GM06990 (cell line): ENCODE data around the gene CPNE9.

Experiments
- DNase-seq: peaks from one replicate; pipeline ENCODE4 v3.0.0-alpha.2; 2011; ENCODE audit not compliant: insufficient read length; ENCODE audit errors: extremely low read depth
- H3K27me3 ChIP-seq: replicated peaks from 2 replicates; pipeline ENCODE4 v1.6.0; 2011; ENCODE audit warnings: low read length; ENCODE audit not compliant: control insufficient read depth, insufficient read depth
- H3K36me3 ChIP-seq: 2 replicates; pipeline ENCODE4 v1.5.1; 2011; ENCODE audit warnings: low read length; ENCODE audit not compliant: control insufficient read depth, insufficient read depth
- H3K4me3 ChIP-seq: replicated peaks from 2 replicates; pipeline ENCODE4 v1.5.1; 2011; ENCODE audit warnings: low read depth, mild to moderate bottlenecking, control low read depth, low read length
- CTCF ChIP-seq: IDR thresholded peaks from 2 replicates; pipeline ENCODE4 v1.5.1; 2011; ENCODE audit warnings: low read length, control low read depth, mild to moderate bottlenecking, inconsistent platforms; ENCODE audit not compliant: insufficient read depth, poor library complexity, severe bottlenecking

The CPNE9 gene

GRCh38 chr3:9688961-9689360, 14.7 kb upstream of the CPNE9 start:
- TF ChIP-seq CTCF, result no peak
- peaks cover 64% of the 10 kb centered on the region for H3K36me3 ChIP-seq
- no peak for DNase-seq
- H3K4me3 ChIP-seq, result no peak overlapping the region
- H3K27me3 ChIP-seq, result no peaks in the 10 kb centered on the region

GRCh38 chr3:9689757-9690156, 13.9 kb upstream of the CPNE9 start:
- no peak overlapping the region for H3K4me3 ChIP-seq
- no peak for TF ChIP-seq CTCF
- no peaks in the 10 kb centered on the region for H3K27me3 ChIP-seq
- peaks cover 62% of the 10 kb centered on the region for H3K36me3 ChIP-seq
- DNase-seq, result no peak

- no peak for TF ChIP-seq CTCF
- Histone ChIP-seq H3K36me3 (peaks cover 62% of the 10 kb centered on the region), H3K27me3 (no peaks in the 10 kb centered on the region), H3K4me3 (no peak overlapping the region)
- peak; percentile 71 for DNase-seq
Observed at GRCh38 chr3:9690451-9691450, 12.9 kb upstream of the CPNE9 start.

- peaks cover 59% of the 10 kb centered on the region for H3K36me3 ChIP-seq
- no peak for TF ChIP-seq CTCF
- no peak for DNase-seq
- H3K27me3 ChIP-seq, result no peaks in the 10 kb centered on the region
- no peak overlapping the region for H3K4me3 ChIP-seq
Observed at GRCh38 chr3:9691636-9692035, 12.0 kb upstream of the CPNE9 start.

GRCh38 chr3:9692416-9692815, 11.2 kb upstream of the CPNE9 start:
- no peak for TF ChIP-seq CTCF
- no peak for DNase-seq
- H3K4me3 ChIP-seq, result no peak overlapping the region
- peaks cover 60% of the 10 kb centered on the region for H3K36me3 ChIP-seq
- H3K27me3 ChIP-seq, result no peaks in the 10 kb centered on the region
